Measurements from ENCODE around the gene ARHGAP19.

ARHGAP19 gene

DNA sequence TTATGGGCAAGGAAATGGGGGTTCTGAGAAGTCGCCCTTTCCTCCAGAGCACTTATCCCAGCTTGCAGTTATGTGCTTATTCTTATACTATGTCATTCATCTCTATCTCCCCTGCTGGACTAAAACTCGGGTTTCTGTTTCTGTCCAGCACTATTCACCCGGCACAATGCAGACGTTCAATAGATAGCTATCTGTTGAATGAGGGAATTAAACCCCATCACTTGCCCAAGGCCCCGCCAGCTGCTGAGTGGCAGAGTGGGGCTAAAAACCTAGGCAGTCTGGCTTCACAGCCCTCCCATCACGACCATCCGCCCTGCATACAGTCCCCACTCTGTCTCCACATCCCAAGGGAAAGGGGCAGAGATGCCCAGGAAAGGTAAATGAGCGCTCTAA, 112.1 kb downstream of the ARHGAP19 start:
- Histone ChIP-seq H3K4me1 (ENCODE audit: control insufficient read depth, insufficient read depth, low read length) (peaks cover 1% of the 10 kb centered on the region; the same call in 1 of the 2 replicates), H3K4me3 (ENCODE audit: low read depth, low read length) (no peak overlapping the region), H3K36me3 (ENCODE audit: control insufficient read depth in 2 of 2, insufficient read depth in 1 of 2, low read length in 2 of 2) (no peaks in the 10 kb centered on the region), H3K27ac (ENCODE audit: extremely low read depth, low read depth, low read length) (no peak overlapping the region), H3K9me3 (ENCODE audit: control insufficient read depth, insufficient read depth, low read depth, low read length) (no peaks in the 10 kb centered on the region)
- TF ChIP-seq, protein P1, sequence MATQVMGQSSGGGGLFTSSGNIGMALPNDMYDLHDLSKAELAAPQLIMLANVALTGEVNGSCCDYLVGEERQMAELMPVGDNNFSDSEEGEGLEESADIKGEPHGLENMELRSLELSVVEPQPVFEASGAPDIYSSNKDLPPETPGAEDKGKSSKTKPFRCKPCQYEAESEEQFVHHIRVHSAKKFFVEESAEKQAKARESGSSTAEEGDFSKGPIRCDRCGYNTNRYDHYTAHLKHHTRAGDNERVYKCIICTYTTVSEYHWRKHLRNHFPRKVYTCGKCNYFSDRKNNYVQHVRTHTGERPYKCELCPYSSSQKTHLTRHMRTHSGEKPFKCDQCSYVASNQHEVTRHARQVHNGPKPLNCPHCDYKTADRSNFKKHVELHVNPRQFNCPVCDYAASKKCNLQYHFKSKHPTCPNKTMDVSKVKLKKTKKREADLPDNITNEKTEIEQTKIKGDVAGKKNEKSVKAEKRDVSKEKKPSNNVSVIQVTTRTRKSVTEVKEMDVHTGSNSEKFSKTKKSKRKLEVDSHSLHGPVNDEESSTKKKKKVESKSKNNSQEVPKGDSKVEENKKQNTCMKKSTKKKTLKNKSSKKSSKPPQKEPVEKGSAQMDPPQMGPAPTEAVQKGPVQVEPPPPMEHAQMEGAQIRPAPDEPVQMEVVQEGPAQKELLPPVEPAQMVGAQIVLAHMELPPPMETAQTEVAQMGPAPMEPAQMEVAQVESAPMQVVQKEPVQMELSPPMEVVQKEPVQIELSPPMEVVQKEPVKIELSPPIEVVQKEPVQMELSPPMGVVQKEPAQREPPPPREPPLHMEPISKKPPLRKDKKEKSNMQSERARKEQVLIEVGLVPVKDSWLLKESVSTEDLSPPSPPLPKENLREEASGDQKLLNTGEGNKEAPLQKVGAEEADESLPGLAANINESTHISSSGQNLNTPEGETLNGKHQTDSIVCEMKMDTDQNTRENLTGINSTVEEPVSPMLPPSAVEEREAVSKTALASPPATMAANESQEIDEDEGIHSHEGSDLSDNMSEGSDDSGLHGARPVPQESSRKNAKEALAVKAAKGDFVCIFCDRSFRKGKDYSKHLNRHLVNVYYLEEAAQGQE (tag by site-specific recombination; IDR thresholded peaks at IDR 0.05): peak; percentile 53; the same call in 1 of the 2 replicates
- TF ChIP-seq IKZF3 (tag by site-specific recombination; IDR thresholded peaks at IDR 0.05): no peak
- ChIA-PET CTCF (interaction anchor here (0.9 to 1.6 kb wide), 3 partner anchors 16 to 108 kb away, joined by 3 to 4 read pairs (median 3); no protein-coding TSS in a partner anchor), POLR2A (no interaction called here)

DNA sequence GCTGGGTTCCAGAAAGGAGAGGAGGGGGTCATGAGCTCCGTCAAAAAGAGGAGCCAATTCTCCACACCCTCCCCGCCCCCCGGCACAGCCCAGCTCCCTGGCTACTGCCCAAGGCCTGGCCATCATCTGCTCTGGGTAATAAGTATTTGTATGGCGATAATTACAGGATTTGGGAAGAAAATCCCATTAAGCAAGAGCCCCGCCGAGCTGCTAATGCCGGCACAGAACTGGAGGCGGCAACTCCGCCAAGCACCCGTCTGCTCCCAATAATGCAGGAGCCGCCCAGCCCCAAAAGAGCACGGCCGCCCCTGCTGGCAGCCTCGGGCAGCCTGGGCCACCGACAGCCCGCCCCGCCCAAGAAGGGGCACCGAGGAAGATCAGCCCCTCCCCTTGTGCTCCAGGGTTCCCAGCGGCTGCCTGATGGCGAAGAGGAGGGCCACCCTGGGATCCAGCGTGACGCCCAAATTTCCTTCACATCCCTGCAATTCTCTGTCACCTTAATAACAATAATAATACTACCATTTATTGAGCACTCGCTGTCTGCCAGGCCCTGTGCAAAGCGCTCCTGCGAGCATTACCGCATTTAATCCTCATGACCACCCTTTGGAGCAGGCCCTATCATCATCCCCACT, 112.6 kb downstream of the ARHGAP19 start:
- CTCF ChIA-PET: interaction anchor here (1.4 kb wide), 1 partner anchor 107 kb away, joined by 3 read pairs; no protein-coding TSS in a partner anchor

DNA sequence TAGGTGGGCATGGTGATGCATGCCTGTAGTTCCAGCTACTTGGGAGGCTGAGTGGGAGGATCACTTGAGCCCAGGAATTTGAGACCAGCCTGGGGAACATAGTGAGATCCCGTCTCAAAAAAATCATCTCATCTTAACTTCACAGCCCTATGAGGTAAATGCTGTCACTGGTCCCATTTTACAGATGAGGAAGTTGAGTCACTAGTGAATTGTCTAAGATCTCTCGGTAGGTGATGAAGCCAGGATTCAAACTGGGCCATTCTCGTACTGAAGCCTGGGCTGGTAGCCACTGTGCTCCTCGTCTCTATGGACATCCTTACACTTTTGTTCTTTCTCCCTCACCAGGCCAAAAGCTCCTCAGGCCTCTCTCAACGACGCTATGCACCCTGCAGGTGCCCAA, 113.1 kb downstream of the ARHGAP19 start:
- TF ChIP-seq ZNF664 (tag by site-specific recombination; IDR thresholded peaks at IDR 0.05) (no peak), EGR2 (tag by site-specific recombination; IDR thresholded peaks at IDR 0.05; ENCODE audit: low read depth) (no peak), ZNF24 (tag by site-specific recombination; IDR thresholded peaks at IDR 0.05) (no peak), SP2 (tag by site-specific recombination; IDR thresholded peaks at IDR 0.05) (no peak), SP7 (tag by site-specific recombination; IDR thresholded peaks at IDR 0.05) (0 out of 2 replicates have a peak, but pooled peaks have one; percentile 2), GLIS1 (tag by site-specific recombination; IDR thresholded peaks at IDR 0.05) (no peak), ZNF175 (tag by site-specific recombination; IDR thresholded peaks at IDR 0.05) (no peak)
- TF ChIP-seq, protein P2, sequence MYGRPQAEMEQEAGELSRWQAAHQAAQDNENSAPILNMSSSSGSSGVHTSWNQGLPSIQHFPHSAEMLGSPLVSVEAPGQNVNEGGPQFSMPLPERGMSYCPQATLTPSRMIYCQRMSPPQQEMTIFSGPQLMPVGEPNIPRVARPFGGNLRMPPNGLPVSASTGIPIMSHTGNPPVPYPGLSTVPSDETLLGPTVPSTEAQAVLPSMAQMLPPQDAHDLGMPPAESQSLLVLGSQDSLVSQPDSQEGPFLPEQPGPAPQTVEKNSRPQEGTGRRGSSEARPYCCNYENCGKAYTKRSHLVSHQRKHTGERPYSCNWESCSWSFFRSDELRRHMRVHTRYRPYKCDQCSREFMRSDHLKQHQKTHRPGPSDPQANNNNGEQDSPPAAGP (tag by site-specific recombination; IDR thresholded peaks at IDR 0.05): no peak
- CTCF ChIA-PET: interaction anchor here (1.4 kb wide), 1 partner anchor 107 kb away, joined by 3 read pairs; no protein-coding TSS in a partner anchor
- Histone ChIP-seq H3K36me3 (ENCODE audit: control insufficient read depth in 2 of 2, insufficient read depth in 1 of 2, low read length in 2 of 2) (no peaks in the 10 kb centered on the region), H3K4me3 (ENCODE audit: low read depth, low read length) (no peak overlapping the region), H3K9me3 (ENCODE audit: control insufficient read depth, insufficient read depth, low read depth, low read length) (no peaks in the 10 kb centered on the region), H3K4me1 (ENCODE audit: control insufficient read depth, insufficient read depth, low read length) (no peaks in the 10 kb centered on the region), H3K27ac (ENCODE audit: extremely low read depth, low read depth, low read length) (no peak overlapping the region)
- POLR2A ChIA-PET: no interaction called here

More for the DNA sequence above, 112.6 kb downstream of the ARHGAP19 start:
- H3K4me3 ChIP-seq (ENCODE audit: low read depth, low read length): no peak overlapping the region
- H3K36me3 ChIP-seq (ENCODE audit: control insufficient read depth in 2 of 2, insufficient read depth in 1 of 2, low read length in 2 of 2): no peaks in the 10 kb centered on the region
- no peaks in the 10 kb centered on the region for H3K9me3 ChIP-seq (ENCODE audit: control insufficient read depth, insufficient read depth, low read depth, low read length)
- 0 out of 2 replicates have a peak, but pooled peaks have one; percentile 16 for TF ChIP-seq SP7 (tag by site-specific recombination; IDR thresholded peaks at IDR 0.05)
- TF ChIP-seq ZNF596 (tag by site-specific recombination; IDR thresholded peaks at IDR 0.05): no peak
- no peaks in the 10 kb centered on the region for H3K4me1 ChIP-seq (ENCODE audit: control insufficient read depth, insufficient read depth, low read length)
- POLR2A ChIA-PET: no interaction called here
- H3K27ac ChIP-seq (ENCODE audit: extremely low read depth, low read depth, low read length): no peak overlapping the region

DNA sequence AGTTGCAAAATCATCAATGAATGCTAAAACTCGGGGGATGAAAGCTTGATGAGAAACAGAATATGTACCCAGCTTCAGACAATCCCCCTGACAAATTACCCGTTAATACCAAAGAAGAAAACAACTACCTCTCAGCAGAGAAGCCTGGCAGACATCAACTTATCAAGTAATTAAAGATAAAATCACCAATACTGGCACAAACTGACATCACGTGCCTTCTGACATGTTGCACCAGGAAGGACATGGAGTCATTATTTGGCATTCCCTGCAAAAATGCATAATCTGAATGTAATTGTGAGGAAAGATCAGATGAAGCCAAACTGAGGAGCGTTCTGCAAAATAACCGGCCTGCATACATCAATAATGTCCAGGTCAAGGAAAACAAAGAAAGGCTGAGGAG, 114.4 kb downstream of the ARHGAP19 start:
- no peaks in the 10 kb centered on the region for H3K4me1 ChIP-seq (ENCODE audit: control insufficient read depth, insufficient read depth, low read length)
- CTCF ChIA-PET: interaction anchor here (1.1 kb wide), 1 partner anchor 19 kb away, joined by 4 read pairs; no protein-coding TSS in a partner anchor
- H3K9me3 ChIP-seq (ENCODE audit: control insufficient read depth, insufficient read depth, low read depth, low read length): no peaks in the 10 kb centered on the region
- no peaks in the 10 kb centered on the region for H3K36me3 ChIP-seq (ENCODE audit: control insufficient read depth in 2 of 2, insufficient read depth in 1 of 2, low read length in 2 of 2)
- POLR2A ChIA-PET: no interaction called here
- H3K27ac ChIP-seq (ENCODE audit: extremely low read depth, low read depth, low read length): no peak overlapping the region
- TF ChIP-seq ZNF433 (tag by site-specific recombination; IDR thresholded peaks at IDR 0.05; ENCODE audit: low read depth) (no peak), TRIM28 (IDR thresholded peaks at IDR 0.05; ENCODE audit: borderline replicate concordance, low read length) (no peak), ZNF221 (tag by site-specific recombination; IDR thresholded peaks at IDR 0.05; ENCODE audit: borderline replicate concordance) (no peak)
- H3K4me3 ChIP-seq (ENCODE audit: low read depth, low read length): no peak overlapping the region
